ENCODE measurements around the gene WWOX.

WWOX gene

DNA sequence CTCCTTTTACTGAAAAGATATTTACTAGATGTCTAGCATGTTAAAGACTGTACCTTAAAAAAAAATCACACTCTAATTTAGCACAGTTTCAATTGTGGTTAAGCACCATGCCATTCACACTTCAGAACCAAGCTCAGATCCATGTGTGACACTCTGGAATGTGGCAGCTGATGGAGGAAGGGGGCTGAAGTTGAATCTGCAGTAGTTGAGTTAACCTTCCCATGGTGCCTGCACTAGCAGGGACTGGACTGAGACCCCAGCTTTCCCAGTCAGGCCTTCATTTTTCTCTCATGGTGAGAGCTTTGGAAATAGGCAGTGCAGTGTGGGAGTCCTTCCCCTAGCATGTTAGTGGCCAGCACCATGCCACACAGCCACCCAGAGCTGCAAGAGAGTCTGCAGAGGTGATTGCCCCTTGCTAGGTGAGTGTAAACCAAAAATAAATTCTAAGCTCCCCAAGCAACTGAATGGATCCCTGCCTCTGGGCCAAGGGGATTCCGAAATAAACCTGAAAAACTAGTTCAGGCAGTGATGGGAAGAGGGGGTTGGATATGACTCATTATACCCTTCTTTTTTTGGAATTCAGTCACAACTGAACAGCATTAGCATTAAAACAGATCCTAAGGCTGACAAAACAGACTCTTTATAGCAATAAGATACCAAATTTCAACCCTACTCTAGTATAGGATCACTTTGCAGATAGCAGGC is 208.5 kb downstream of the WWOX start:
- DNase-seq = no peak

GRCh38 chr16:78309763-78310162 is 210.3 kb downstream of the WWOX start:
- DNase-seq = no peak

DNA sequence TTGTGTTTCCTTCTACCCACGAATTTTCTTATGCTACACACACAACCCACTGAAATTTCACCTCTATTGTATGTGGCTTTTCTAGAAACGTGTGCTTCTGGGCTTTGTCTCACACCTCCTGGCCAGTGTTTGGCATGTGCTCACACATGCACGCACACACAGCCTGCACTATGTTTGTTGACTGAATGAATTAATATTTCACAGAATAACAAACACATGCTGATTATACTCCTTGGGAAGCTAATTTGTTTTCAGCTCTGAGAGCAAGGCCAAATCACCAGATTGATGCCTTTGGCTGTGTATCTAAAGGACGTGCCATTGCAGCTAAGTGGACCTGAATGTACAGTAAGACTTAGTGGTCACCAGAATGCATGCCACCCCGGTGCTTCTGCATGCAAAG is 210.7 kb downstream of the WWOX start:
- DNase-seq = no peak

- no peak for DNase-seq
These were observed 211.6 kb downstream of the WWOX start for GRCh38 chr16:78310990-78311561.

DNA sequence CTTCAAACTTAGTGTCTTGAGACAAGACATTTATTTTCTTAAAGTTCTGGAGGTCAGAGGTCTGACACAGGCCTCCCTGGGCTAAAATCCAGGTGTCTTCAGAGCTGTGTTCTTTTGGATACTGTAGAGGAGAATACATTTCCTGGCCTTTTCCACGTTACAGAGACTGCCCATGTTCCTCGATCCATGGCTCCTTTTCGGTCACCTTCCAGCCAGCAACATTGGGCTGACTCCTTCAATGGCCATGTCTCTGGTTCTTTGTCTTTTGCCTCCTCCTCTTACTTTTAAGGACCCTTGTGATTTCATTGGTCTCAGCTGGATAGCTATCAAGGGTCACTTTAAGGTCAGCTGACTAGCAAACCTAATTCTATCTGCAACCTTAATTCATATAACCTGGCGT is 212.4 kb downstream of the WWOX start:
- no peak for DNase-seq

DNA sequence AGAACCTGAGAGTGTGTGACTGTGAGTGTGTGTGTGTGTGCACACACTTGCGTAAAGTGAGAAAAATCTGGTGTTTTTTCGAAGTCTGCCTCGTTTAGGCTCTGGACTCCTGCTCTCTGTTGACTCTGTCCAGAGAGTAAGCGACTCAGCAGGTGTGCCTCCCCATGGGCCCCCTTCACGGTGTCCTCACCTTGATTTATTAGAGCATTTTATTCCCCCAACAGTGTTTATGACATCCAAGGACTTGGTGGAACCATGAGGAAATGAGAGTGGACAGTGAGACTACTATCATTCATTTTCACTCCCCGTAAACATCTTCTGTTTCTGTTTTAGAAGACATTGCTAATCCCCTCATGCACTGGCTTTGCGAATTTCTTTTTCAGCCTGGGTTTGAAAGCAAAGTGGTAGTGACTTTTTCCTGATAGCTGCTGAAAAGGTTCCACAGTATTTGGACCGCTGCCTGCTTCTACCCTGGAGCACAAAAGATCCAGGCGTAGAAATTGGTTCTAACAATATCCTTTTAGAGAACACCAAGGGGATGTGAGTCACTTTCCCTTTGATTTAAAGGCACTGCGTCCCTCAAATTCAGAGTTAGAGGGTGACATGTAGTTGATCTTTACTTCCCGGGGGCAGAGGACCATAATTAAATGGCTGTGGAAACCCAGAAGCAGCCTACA is 218.2 kb downstream of the WWOX start:
- no peak for DNase-seq

DNA sequence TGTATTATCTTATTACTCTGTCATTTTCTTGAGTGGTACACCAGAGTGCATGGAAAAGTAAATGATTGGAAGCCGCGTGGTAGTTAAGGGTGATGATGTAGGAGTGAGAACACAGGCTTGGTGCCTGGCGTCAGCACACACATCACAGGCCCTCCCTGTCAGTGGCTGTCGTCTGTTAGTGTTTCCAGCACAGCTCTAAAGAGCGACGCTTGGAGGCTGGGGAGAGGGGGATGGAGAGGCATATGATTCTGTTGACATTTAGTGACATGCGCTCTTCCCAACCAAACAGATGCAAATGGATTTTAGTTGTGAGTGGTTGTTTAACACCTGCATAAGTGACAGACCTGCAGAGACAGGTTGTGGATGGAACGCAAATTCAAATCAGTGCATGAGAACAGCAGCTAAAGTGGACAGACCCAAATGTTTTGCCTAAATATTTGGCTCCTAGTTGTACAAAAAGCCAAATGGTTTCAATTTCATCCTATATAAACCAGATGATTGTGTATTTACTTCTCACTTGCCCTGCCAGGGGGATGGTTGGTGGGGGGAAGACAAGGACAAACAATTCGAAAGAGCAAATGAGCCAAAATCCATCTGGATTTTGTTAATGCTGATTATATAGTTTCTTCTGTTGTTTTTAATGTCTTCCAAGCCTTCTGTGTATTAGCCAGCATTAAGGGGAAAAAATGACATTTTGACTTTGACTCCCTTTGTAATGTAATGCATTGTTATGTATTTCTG is 222.3 kb downstream of the WWOX start:
- no peak for DNase-seq

GRCh38 chr16:78323315-78323714 is 223.9 kb downstream of the WWOX start:
- DNase-seq = no peak

- DNase-seq = no peak
These were observed 225.3 kb downstream of the WWOX start for GRCh38 chr16:78324649-78325285.

GRCh38 chr16:78325468-78326352 is 226.3 kb downstream of the WWOX start:
- no peak for DNase-seq

DNA sequence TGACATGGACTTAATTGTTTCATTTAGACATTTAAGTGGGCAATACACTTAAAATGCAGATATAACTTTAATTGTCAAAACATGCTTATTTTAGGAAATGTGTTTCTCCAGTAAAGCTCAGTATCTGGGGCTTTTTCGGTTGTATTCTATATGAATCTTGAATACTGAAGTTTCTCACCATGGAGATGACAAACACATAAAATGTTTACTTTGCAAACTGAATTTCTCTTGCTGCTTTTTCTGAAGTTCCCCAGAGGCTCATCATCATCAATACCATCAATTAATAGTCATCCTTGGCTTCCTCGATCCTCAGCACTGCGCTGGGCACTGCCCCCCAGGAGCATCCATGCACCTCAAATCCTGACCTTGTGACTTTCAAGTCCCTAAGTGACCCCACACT is 227.3 kb downstream of the WWOX start:
- no peak for DNase-seq

DNA sequence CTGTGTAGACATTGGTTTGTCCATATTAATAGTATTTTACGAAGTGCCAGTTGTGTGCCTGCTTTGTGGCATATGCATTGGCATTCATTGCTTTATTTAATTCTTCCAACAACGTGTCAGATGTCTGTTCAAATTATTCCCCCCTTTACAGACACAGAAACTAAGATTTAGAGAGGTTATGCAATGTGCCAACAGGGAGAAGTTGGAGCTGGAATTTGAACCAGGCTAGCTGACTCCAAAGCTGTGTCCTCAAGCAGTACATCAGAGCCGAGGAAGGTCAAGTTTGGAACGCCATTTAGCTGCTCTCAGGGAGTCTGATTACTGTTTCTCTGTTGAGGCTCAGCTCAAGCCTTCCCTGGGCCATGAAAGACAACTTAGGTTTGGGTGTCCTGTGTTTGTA is 232.3 kb downstream of the WWOX start:
- no peak for DNase-seq

DNA sequence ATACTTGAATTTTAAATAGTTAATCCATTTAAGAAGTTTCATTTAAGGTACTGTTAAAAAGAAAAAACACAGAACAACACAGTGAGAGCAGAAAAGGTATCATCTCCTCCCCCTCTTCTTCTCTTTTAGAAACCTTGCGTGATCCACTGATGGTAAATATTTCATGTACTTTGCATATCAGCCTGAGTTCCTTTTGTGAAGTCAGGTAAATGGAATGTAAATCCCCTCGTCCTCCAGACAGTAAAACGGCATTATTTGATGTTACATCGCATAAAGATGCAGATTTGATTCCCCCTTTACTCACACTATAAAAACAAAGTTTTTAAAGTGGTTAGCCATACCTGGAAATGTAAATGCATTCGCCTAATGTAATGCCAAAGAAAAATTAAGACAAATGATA is 234.4 kb downstream of the WWOX start:
- DNase-seq = no peak

DNA sequence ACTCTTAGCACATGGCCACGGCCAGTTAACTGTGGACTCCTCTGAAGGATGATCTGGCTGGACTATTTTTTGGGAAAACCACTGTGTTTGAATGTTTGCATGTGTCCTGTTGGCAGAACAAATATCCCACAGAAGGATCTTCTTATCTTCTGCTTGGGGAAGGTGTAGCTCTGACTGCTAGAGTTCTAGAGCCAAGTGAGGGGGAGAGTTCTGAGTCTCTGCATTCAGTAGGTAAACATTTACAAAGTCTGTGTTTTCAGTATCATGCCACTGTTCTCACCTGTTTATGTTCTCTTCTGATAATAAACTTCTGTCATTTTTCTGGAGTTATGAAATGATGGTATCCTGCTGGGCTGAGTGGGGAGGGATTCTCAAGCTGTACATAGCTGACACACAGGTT is 241.1 kb downstream of the WWOX start:
- DNase-seq = no peak

DNA sequence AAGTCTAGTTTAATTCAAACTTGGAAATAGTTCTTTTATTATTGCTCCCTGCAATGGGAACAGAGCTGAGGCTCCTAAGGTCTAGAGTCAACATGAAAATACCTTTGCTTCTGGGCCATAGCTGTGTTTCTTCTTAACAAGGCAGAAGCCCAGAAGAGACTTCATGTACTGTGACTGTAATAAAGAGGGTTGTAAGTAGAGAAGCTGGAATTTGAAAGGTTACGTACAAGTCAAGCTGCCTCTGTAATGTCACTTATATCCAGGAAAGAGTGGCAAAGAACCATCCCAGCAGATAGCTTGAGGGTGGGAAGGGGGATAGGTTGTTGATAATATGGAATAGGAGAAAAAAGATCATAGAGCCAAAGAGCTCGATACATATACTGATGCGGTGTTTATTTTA is 248.6 kb downstream of the WWOX start:
- no peak for DNase-seq

GRCh38 chr16:78348886-78349285 is 249.4 kb downstream of the WWOX start:
- no peak for DNase-seq

- no peak for DNase-seq
These were observed 252.7 kb downstream of the WWOX start for GRCh38 chr16:78352184-78352583.

GRCh38 chr16:78353640-78354275 is 254.3 kb downstream of the WWOX start:
- DNase-seq = no peak

GRCh38 chr16:78362524-78363135 is 263.2 kb downstream of the WWOX start:
- DNase-seq = no peak

DNA sequence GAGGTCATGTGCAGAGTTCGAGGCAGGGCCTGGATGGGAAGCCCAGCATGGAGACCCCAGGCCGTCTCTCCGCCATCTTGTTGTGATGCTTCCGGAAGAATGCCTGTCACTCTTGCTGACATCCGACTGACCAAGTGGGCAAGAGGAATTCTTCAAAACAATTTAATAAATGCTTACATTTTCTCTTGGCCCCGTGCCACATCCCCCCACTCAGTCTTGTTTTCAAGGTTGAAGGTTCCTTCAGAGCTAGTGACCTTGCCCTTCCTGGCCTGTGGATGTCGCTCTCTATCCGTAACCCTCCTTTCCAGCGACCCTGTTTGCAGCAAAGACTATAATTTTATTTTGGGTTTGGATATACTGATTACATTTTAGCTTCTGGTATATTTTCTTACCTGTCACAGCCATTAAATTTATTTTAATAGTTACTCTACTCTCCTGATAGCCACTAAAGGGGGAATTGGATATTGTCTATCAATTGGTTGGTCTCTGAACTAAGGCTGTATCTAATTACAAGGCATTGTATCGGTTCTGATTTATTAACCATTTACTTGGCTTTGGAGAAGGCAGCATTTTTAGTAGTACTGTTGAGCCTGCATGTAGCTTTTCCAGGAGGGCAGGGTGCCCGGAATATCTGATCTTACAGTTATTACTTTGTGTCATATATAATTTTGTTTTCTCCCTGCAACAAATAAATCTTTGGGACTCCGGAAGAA is 264.5 kb downstream of the WWOX start:
- no peak for DNase-seq

DNA sequence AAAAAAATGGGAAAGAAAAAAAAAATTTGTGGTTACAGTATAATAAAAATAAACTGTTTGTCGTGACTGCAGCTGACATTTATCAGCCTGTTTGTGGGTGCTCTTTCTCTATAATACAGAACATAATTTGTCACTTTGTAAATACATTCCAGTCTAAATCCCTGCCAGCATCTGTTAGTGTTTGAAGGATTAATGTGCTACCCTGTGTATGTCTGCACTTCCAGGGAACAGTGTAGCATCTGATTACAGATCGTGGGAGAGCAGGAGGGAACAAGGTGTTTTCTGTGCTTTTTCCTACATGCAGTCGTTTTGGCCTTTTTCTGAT is 265.1 kb downstream of the WWOX start:
- no peak for DNase-seq
